D721Med (cell line): ENCODE results near the gene RPL18A.
A peak's percentile ranks its signal among the peaks of the same experiment; 100 is the strongest.

ENCODE experiments used
- DNase-seq: peaks from one replicate; pipeline ENCODE4 v3.0.0; 2011; ENCODE audit warnings: low spot score; ENCODE audit not compliant: insufficient read length
- FAIRE-seq: peaks from 2 replicates; lab custom pipeline; 2011; peaks lifted over from hg19 to GRCh38; lab: Jason Lieb, UNC
- CTCF ChIP-seq: IDR thresholded peaks from 2 replicates; pipeline ENCODE4 v1.5.1; 2012; ENCODE audit warnings: mild to moderate bottlenecking, control low read depth; ENCODE audit not compliant: insufficient read depth; ENCODE audit errors: missing control alignments

The RPL18A gene

GRCh38 chr19:17848595-17849292 is 11.0 kb upstream of the RPL18A start:
- TF ChIP-seq CTCF = no peak
- no peak for FAIRE-seq
- DNase-seq = no peak

GRCh38 chr19:17854061-17854460 is 5.6 kb upstream of the RPL18A start:
- TF ChIP-seq CTCF = no peak
- FAIRE-seq = no peak
- no peak for DNase-seq

- DNase-seq = peak; percentile 92
- no peak for FAIRE-seq
- TF ChIP-seq CTCF = peak; percentile 94
Measured at GRCh38 chr19:17855280-17856152, 4.2 kb upstream of the RPL18A start.

- FAIRE-seq (no peak), DNase-seq (no peak)
- TF ChIP-seq CTCF = no peak
Measured at GRCh38 chr19:17860331-17860992, 752 bp downstream of the RPL18A start.

DNA sequence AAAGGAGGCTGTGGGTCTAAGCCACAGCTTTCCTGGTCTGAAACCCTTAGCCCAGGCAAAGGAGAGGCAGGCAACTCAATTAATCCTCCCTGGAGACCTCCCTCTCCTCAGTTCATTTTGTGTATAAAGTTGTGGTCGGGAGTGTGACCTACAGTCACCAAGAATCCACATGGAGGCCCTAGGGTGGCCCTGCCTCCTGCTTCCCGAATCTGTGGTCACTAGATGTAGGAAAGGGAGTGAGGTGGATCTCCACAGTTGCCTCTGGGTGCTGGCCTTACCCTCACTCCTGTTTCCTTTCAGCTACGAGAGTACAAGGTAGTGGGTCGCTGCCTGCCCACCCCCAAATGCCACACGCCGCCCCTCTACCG is 1.3 kb downstream of the RPL18A start:
- DNase-seq (no peak), FAIRE-seq (no peak)
- TF ChIP-seq CTCF = no peak

GRCh38 chr19:17861542-17862402 is 2.1 kb downstream of the RPL18A start:
- FAIRE-seq = no peak
- DNase-seq = no peak
- TF ChIP-seq CTCF = no peak
